Mesodermal cell (in vitro differentiated cells): ENCODE results near the gene NR1H3.

Experiments
- H3K27ac ChIP-seq: 2 replicates; pipeline ENCODE4 v1.7.0; 2013; ENCODE audit warnings: mild to moderate bottlenecking, low read depth, low read length, moderate library complexity; ENCODE audit not compliant: severe bottlenecking
- H3K36me3 ChIP-seq: 2 replicates; pipeline ENCODE4 v1.7.1; 2013; ENCODE audit warnings: mild to moderate bottlenecking, low read length, moderate library complexity; ENCODE audit not compliant: control insufficient read depth, insufficient read depth
- H3K4me1 ChIP-seq: one replicate; pipeline ENCODE4 v1.7.1; 2013; ENCODE audit warnings: mild to moderate bottlenecking, low read length; ENCODE audit not compliant: insufficient read depth, control insufficient read depth, poor library complexity, severe bottlenecking
- H3K4me3 ChIP-seq: 2 replicates; pipeline ENCODE4 v1.7.0; 2013; ENCODE audit warnings: low read length, control low read depth, mild to moderate bottlenecking; ENCODE audit not compliant: insufficient read depth, poor library complexity, severe bottlenecking; ENCODE audit errors: extremely low read depth
- H3K9me3 ChIP-seq: 2 replicates; pipeline ENCODE4 v1.7.1; 2013; ENCODE audit warnings: mild to moderate bottlenecking, low read length, moderate library complexity; ENCODE audit not compliant: control insufficient read depth
- WGBS, 2 experiments: methylation state at CpG; one replicate each; pipeline ENCODE4 v1.1.5; 2013; ENCODE audit warnings: missing lambda C conversion rate in 2 of 2; ENCODE audit not compliant: insufficient coverage in 2 of 2; 5-methylcytosine and 5-hydroxymethylcytosine counted together

Gene NR1H3

DNA sequence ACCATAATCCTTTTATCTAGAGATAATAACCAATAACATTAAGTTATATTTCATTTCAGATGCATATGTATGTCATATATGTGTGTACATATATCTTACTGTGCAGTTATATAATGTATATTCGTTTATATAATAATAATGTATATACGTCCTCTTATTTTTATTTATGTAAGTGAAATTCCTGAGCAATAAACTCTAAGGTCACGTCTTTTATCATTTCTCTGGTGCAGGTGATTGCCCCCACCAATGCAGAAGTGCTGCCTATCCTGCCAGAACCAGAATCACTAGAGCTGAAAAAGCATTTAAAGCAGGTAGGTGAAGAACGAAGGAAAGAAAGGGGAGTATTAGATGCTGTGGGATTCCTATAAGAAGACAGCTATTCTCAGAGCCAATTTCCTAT lies 21.0 kb downstream of the NR1H3 start:
- H3K4me3 ChIP-seq: no peak overlapping the region
- no peaks in the 10 kb centered on the region for H3K4me1 ChIP-seq
- H3K9me3 ChIP-seq: no peaks in the 10 kb centered on the region
- peaks cover 97% of the 10 kb centered on the region for H3K36me3 ChIP-seq
- no peak overlapping the region for H3K27ac ChIP-seq
- 100% methylated on average over 1 of the region's 4 CpGs; no CpG with 5 or more reads in 1 of the 2 experiments for WGBS, 2 experiments

DNA sequence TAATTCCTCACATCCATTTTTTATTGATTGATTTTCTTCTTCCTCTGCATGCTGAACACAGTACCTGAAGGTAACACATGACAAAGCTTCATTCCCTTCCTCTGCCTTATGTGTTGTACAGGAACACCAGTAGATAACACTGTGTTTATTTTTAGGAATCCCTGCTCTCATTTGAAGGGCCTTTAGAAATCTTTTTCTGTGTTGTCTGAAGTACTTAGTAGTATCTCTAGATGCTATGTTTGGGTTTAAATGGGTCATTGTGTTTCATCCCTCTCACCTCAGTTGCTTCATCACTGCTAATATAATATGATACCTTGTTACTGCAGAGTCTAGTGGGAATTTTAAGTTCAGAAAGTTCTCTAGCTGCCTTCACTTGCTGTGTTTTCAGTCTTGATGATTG lies 22.3 kb downstream of the NR1H3 start:
- Histone ChIP-seq H3K4me1 (no peaks in the 10 kb centered on the region), H3K9me3 (no peaks in the 10 kb centered on the region), H3K4me3 (no peak overlapping the region), H3K36me3 (peaks cover 98% of the 10 kb centered on the region), H3K27ac (no peak overlapping the region)

DNA sequence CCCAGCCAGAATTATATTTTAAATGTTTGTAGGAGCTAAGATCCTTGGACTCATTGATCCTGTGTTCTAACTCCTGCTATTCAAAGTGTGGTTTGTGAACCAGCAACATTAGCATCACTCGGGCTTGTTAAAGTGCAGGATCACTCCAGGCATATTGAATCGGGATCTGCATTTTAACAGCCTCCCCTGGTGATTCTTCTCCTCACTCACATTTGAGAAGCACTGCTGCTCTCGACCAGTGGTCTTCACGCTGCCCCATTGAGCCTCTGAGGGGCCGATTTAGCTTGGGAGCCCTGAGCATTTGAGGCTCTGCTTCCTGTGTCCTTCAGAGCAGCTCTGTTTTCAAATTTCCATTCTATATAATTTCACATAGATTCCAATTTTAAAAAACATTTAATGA lies 23.1 kb downstream of the NR1H3 start:
- Histone ChIP-seq H3K9me3 (no peaks in the 10 kb centered on the region), H3K4me3 (no peak overlapping the region), H3K27ac (no peak overlapping the region), H3K4me1 (no peaks in the 10 kb centered on the region), H3K36me3 (peaks cover 98% of the 10 kb centered on the region)
- 61 to 62% methylated on average over 5 of the region's 5 CpGs for WGBS, 2 experiments

DNA sequence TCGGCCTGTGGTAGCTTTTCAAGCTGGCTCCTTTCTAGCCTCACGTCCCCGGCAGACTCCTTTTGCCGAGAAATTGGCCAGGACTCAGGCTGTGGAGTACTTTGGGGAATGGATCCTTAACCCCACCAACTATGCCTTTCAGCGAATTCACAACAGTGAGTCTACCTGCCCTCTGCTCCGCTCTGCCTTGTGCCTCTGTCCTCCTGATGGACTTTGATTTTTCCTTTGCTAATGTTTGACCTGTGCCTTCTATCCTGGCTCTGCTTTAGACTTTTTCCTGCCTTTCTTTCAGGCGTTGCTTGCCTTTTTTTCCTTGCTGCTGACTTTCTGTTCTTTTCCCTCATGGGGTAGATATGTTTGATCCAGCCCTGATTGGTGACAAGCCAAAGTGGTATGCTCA lies 24.7 kb downstream of the NR1H3 start:
- Histone ChIP-seq H3K4me1 (no peaks in the 10 kb centered on the region), H3K36me3 (peaks cover 98% of the 10 kb centered on the region), H3K27ac (no peak overlapping the region), H3K4me3 (no peak overlapping the region), H3K9me3 (no peaks in the 10 kb centered on the region)
- WGBS, 2 experiments: 95 to 96% methylated on average over 7 of the region's 7 CpGs

DNA sequence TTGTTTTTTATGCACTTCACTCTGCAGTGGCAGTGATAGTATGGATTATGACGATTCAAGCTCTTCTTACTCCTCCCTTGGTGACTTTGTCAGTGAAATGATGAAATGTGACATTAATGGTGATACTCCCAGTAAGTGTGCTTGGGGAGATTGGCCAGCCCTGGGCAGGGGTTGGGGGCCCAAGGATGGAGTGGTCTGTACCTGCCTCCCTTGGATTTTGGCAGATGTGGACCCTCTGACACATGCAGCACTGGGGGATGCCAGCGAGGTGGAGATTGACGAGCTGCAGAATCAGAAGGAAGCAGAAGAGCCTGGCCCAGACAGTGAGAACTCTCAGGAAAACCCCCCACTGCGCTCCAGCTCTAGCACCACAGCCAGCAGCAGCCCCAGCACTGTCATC lies 26.4 kb downstream of the NR1H3 start:
- WGBS, 2 experiments: 86 to 96% methylated on average over 1 to 3 of the region's 4 CpGs
- H3K4me3 ChIP-seq: no peak overlapping the region
- H3K4me1 ChIP-seq: no peaks in the 10 kb centered on the region
- H3K27ac ChIP-seq: no peak overlapping the region
- no peaks in the 10 kb centered on the region for H3K9me3 ChIP-seq
- H3K36me3 ChIP-seq: peaks cover 96% of the 10 kb centered on the region

DNA sequence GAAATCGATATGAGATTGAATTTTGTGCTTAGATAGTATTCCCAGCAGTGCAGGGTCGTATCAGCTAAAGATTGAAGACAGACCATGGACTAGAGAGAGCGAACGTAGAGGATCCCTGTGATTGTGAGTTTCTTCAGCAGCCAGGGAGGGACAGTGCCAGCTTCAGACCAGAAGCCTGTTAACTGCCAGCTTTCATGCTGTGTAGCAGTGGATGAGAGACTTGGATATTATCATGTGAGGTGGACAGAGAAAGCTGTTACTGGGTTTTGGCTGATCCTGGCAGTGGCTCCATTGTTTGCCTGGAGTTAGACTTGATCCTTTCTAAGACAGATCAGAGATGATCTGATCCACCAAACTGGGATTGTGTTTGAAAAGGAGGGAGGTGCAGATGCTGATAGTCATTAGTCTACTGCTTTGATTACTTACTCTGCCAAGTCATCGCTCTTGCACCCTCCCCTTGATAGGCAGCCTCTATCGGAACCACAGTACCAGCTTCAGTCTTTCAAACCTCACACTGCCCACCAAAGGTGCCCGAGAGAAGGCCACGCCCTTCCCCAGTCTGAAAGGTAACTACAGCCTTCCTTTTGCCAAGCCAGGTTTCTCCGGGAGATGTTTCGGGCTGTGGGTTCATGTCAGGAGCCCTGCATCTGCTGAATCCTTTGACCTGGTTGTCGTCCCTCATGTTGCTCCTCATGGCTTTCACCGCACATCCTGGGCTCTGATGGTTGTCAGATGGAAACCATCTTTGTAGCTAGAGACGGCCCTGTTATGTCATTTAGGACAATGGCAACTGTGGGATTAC lies 28.4 kb downstream of the NR1H3 start:
- Histone ChIP-seq H3K36me3 (peaks cover 97% of the 10 kb centered on the region), H3K4me3 (no peak overlapping the region), H3K4me1 (no peaks in the 10 kb centered on the region), H3K9me3 (no peaks in the 10 kb centered on the region), H3K27ac (no peak overlapping the region)
- 95 to 96% methylated on average over 13 of the region's 13 CpGs for WGBS, 2 experiments

DNA sequence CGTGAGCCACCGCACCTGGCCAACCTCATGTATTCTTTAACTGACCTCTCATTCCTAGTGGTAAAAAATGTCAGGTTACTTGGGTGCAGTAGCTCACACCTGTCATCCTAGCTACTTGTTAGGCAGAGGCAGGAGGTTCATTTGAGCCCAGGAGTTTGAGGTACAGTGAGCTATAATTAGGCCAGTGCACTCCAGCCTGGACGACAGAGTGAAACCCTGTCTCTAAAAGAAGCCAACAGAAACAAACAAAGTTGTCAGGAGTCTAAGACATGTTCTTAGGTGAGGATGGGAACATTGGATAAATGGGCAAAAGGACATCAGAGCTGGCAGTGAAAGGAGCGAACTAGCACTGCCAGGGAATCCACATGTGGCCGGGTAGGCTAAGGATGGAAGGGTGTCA lies 30.3 kb downstream of the NR1H3 start:
- Histone ChIP-seq H3K4me3 (no peak overlapping the region), H3K36me3 (peaks cover 96% of the 10 kb centered on the region), H3K27ac (no peak overlapping the region), H3K4me1 (no peaks in the 10 kb centered on the region), H3K9me3 (no peaks in the 10 kb centered on the region)
- 96 to 100% methylated on average over 2 to 4 of the region's 5 CpGs for WGBS, 2 experiments

DNA sequence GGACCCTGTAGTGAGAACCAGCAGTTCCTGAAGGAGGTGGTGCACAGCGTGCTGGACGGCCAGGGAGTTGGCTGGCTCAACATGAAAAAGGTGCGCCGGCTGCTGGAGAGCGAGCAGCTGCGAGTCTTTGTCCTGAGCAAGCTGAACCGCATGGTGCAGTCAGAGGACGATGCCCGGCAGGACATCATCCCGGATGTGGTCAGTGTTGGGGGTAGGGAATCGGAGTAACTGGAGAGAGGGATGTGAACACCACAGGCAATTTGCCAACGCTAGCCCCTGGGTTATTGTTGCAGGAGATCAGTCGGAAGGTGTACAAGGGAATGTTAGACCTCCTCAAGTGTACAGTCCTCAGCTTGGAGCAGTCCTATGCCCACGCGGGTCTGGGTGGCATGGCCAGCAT lies 32.1 kb downstream of the NR1H3 start:
- H3K27ac ChIP-seq: no peak overlapping the region
- H3K9me3 ChIP-seq: no peaks in the 10 kb centered on the region
- H3K36me3 ChIP-seq: peaks cover 90% of the 10 kb centered on the region
- no peaks in the 10 kb centered on the region for H3K4me1 ChIP-seq
- no peak overlapping the region for H3K4me3 ChIP-seq
- 97 to 99% methylated on average over 13 to 15 of the region's 15 CpGs for WGBS, 2 experiments

DNA sequence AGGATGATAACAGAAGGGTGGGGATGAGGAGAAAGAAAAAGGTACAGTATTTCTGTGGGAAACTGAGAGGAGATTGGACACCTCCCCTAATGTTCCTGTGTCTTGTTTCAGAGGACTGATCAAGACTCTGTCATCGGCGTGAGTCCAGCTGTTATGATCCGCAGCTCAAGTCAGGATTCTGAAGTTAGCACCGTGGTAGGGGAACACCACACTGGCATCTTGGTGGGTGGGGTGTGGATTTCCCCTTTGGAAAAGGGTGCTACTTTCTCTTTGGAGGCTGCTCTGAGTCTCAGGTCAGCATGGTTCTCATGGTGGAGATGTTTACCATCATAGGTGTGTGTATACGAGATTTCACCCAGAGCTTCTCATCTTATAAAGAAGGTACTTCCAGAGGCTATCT lies 37.6 kb downstream of the NR1H3 start:
- H3K36me3 ChIP-seq: peaks cover 88% of the 10 kb centered on the region

DNA sequence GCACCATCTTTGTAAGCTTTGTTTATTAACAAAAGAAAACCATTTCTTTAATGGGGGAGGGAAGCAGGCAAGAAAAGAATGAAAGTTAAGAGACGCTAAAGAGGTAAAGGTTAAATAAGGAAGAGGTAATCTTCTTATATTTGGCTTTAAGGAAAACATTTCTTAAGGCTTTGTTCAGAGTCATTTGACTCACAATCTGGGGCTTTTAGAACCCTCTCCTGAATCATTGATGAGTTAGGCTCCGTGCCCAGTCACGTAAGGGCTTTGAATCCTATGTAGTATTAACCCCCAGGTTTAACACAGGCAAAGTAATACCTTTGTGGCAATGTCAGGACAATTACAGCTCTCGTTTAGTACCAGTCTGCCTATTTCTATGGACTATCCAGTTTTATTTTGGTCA lies 38.2 kb downstream of the NR1H3 start:
- H3K27ac ChIP-seq: no peak overlapping the region
- peaks cover 6% of the 10 kb centered on the region for H3K9me3 ChIP-seq
- peaks cover 88% of the 10 kb centered on the region for H3K36me3 ChIP-seq
- H3K4me3 ChIP-seq: no peak overlapping the region
- H3K4me1 ChIP-seq: no peaks in the 10 kb centered on the region
- 94 to 100% methylated on average over 2 of the region's 4 CpGs for WGBS, 2 experiments

More for the DNA sequence above, 37.6 kb downstream of the NR1H3 start:
- H3K4me1 ChIP-seq: no peaks in the 10 kb centered on the region
- WGBS, 2 experiments: 94 to 97% methylated on average over 3 to 4 of the region's 5 CpGs
- peaks cover 6% of the 10 kb centered on the region for H3K9me3 ChIP-seq
- H3K4me3 ChIP-seq: no peak overlapping the region
- no peak overlapping the region for H3K27ac ChIP-seq

DNA sequence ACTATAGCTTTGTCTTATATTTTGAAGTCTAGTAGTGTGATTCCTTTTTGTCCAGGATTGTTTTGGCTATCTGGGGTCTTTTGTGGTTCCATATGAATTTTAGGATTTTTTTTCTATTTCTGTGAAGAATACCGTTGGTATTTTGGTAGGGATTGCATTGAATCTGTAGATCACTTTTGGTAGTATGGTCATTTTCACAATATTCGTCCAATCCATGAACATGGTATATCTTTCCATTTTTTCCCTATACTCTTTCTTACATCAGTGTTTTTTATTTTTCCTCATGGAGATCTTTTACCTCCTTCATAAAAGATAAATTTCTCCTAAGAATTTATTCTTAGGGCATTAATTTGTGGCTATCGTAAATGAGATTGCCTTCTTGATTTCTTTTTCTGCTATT lies 41.3 kb downstream of the NR1H3 start:
- peaks cover 88% of the 10 kb centered on the region for H3K36me3 ChIP-seq
- no peaks in the 10 kb centered on the region for H3K4me1 ChIP-seq
- peaks cover 14% of the 10 kb centered on the region for H3K9me3 ChIP-seq
- WGBS, 2 experiments: no CpG with 5 or more reads among the region's 3 CpGs
- no peak overlapping the region for H3K4me3 ChIP-seq
- no peak overlapping the region for H3K27ac ChIP-seq
